ENCODE measurements around the gene RAB18.

Gene RAB18

DNA sequence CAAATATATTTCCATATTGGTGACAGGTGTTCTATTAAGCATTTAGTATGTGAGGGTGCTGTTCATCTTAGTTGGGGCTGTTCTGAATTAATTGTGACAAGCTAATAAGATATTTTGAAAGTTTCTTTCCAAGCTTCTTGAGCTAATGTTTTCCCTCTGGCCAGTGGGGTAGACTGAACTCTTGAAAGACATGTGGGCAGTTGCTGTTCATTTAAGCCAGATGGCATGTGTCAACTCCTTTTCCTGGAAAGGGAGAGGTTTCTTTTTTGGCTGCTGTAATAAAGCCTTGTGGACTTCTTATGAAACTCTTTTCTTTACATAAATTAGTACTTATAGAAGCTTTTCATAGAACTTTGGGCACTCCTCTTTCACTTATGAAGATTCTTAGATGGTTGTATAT is 21.7 kb downstream of the RAB18 start:
- TF ChIP-seq POLR2A (IDR thresholded peaks at IDR 0.05; ENCODE audit: low read depth, low read length) = no peak
- FAIRE-seq (peak; percentile 6), DNase-seq (ENCODE audit: insufficient read length, low spot score) (no peak)

DNA sequence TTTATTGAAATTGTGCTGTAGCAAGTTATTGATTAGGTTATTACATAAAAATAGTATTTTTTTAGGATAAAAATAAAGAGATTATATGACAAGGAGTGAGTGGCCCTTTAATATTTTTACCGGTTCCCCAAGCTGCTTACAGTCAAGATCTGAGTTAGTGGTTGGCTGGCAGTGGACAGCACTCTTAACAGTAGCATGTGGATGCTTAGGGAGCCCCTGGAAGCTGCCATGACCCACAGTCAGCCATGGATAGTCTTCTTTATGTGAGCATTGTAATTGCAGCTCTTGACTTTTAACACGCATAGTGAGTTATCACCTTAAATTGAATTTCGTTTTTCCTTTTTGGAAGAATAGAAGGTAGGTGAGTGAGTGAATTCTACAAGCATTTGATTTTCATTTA is 22.1 kb downstream of the RAB18 start:
- no peak for DNase-seq (ENCODE audit: insufficient read length, low spot score)
- FAIRE-seq = no peak
- no peak for TF ChIP-seq POLR2A (IDR thresholded peaks at IDR 0.05; ENCODE audit: low read depth, low read length)

DNA sequence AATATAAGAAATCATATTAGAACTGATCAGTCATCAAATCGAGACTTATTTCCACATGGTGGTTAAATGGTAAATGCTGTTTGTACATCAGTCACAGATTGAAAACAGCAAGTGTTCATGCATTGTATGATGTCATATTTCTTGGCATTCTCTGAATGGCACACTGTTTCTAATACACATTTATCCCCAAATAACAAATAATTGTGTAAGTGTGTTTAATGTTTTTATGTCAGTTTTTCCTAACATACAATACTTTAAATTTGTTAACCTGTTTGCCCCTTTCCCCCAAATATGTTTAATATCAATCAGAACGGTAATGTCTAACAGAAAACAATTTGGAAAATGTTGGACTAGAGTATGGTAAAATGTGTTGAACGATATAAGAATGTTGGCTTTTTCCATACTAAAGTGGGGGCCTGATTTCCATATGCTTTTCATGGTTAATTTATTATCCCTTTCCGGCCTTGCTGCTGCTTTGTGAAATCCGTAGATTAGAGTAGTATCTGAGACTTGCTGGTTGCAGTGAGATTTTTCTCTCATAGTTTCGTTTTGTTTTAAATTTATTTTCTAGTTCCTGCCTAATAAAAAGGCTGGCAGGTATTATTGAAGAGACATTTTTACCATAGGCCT is 23.7 kb downstream of the RAB18 start:
- DNase-seq (ENCODE audit: insufficient read length, low spot score) = no peak
- peak; percentile 68 for FAIRE-seq
- no peak for TF ChIP-seq POLR2A (IDR thresholded peaks at IDR 0.05; ENCODE audit: low read depth, low read length)

DNA sequence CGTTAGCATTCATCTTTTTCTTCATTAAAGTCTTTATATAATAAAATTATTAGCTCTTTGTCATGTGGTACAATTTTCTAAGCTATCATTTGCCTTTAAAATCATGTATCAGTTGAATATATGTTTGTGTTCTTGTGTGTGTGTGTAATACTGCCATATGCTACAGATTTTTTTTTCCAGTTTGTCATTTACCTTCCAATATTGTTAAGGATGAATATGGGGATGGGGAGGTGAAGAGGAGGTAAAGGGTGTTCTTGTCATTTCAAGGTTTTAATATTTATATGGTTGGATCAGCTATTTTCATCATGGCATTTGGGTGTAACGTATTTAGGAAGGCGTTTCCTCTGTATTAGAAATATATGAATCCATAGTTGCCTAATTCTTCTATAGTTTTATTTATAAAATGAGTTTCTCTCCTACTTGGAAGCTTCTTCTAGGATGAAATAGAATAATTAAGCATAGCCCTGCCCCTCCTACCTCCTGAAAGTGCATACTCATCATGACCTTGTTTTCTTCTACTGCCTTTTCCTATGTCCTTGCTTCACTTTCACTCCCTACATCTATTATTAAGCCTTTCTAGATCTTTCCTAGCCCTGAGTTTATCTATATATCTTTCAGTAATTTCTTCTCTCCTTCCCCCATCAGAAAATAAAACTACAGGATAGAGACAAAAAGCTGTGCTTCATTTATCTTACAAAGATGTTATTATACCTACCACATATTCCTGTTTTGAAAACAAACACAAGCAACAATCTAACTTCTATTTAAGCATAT is 25.1 kb downstream of the RAB18 start:
- TF ChIP-seq POLR2A (IDR thresholded peaks at IDR 0.05; ENCODE audit: low read depth, low read length) = no peak
- DNase-seq (ENCODE audit: insufficient read length, low spot score) (no peak), FAIRE-seq (no peak)

DNA sequence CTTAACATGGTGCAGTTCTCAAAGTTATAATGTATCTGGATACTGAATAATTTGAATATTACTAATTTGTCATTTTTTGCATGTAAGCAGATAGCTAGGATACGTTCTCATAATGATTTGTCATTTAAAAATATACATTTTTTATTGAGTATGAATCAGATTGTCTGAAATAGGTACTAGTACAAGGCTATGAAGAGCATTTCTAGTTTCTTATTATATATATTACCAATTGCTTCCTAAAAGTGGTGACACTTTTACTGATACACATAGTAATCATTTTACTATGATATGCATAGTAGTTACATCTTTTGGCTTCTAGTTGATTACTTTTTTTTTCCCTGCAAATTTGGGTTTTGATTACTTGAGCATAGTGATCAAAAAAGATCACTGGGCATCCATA is 26.4 kb downstream of the RAB18 start:
- FAIRE-seq = no peak

DNA sequence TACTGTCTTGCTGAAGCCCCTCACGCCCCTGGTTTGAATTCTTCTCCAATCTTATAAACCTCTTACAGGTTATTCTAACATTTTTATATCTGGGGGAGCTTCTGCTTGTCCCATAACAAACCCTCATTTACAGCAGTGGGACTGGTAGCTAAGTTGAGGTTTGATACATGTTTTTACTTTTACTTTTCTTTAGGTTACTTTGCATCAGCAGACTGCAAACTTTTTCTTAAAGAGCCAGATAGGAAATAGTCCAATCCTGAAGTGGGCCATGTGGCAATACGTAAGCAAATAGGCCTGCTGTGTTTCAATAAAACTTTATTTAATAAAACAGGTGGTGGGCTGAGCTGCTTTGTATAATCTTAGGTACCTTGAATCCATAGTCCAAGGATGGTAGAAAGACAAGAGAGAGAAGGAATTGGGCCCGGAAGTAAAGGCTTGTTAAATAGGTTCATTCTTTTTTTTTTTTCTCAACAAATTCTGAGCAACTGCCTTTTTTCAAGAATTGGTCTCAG is 27.3 kb downstream of the RAB18 start:
- no peak for TF ChIP-seq POLR2A (IDR thresholded peaks at IDR 0.05; ENCODE audit: low read depth, low read length)
- FAIRE-seq (no peak), DNase-seq (ENCODE audit: insufficient read length, low spot score) (no peak)

More for the DNA sequence above, 26.4 kb downstream of the RAB18 start:
- no peak for TF ChIP-seq POLR2A (IDR thresholded peaks at IDR 0.05; ENCODE audit: low read depth, low read length)
- DNase-seq (ENCODE audit: insufficient read length, low spot score) = no peak

DNA sequence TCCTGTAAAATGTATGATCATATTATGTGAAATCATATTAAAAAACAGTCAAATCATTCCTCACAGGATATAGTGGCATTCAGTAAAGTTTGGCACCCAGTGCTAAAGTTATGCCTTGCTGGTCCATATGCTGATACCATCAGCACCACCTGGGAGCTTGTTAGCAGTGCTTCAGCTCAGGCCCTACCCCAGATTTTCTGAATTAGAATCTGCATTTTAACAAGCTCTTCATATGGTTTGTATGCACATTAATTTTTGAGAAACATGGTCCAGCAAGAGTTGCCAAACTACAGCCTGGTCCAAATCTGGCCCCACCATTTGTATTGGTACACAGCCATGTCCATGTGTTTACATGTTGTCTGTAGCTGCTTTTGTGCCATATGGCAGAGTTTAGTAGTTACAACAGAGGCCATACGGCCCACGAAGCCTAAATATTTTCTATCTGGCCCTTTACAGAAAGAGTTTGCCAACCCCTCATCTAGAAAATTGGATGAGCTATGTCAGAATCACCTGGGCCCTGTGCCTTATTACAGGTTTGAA is 30.1 kb downstream of the RAB18 start:
- TF ChIP-seq POLR2A (IDR thresholded peaks at IDR 0.05; ENCODE audit: low read depth, low read length) = no peak
- DNase-seq (ENCODE audit: insufficient read length, low spot score) (no peak), FAIRE-seq (no peak)

DNA sequence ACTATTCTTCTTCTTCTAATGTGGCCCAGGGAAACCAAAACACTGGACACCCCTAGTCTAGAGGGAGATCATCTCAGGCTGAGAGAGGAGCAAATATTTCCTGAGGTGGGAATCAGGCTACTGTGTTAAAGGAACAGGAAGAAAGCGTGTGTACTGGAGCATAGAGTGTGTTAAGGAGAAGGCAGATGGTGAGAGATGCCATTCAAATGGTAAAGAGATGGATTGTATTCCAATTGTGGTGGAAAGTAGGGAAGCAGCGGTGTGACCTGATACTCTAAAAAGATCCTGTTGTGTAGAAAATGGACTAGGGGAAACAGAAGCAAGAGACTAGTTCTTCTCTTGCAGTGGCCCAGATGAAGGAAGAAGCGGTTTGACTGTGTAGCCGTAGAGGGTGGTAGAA is 31.2 kb downstream of the RAB18 start:
- FAIRE-seq = no peak
- no peak for TF ChIP-seq POLR2A (IDR thresholded peaks at IDR 0.05; ENCODE audit: low read depth, low read length)
- DNase-seq (ENCODE audit: insufficient read length, low spot score) = no peak

DNA sequence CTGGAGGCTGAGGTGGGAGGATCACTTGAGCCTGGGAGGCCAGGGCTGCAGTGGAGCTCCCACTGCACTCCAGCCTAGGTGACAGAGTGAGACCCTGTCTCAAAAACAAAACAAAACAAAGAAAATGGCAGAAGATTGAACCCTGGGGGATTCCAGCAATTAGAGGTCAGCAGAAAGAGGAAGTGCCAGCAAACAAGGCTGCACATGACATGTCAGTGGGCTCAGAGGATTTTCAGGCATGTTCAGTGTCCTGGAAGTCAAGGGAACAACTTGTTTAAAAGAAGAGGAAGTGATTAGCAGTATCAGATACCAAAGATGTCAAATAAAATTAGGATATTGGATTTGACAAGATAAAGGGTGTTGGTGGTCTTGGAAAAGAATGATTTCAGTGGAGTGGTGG is 32.3 kb downstream of the RAB18 start:
- DNase-seq (ENCODE audit: insufficient read length, low spot score) (no peak), FAIRE-seq (no peak)
- TF ChIP-seq POLR2A (IDR thresholded peaks at IDR 0.05; ENCODE audit: low read depth, low read length) = no peak

DNA sequence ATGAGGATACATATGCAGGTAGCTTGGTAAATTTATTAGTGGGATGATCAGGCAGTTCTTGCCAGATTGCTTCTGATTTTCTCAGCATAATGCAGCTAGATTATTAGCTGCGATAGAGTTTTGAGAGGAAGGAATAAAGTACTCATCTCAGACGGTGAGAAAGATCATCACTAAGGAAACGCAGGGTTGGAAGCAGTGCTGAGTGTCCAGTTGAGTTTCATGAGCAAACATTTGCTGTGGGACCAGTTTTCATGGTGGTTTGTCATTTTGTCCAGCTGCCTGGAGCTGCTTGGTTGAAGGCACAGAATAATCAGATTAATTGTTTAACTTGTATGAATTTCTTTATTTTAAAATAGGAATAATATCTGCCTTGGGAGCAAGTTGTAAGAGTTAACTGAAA is 33.1 kb downstream of the RAB18 start:
- no peak for TF ChIP-seq POLR2A (IDR thresholded peaks at IDR 0.05; ENCODE audit: low read depth, low read length)
- DNase-seq (ENCODE audit: insufficient read length, low spot score) (no peak), FAIRE-seq (no peak)

DNA sequence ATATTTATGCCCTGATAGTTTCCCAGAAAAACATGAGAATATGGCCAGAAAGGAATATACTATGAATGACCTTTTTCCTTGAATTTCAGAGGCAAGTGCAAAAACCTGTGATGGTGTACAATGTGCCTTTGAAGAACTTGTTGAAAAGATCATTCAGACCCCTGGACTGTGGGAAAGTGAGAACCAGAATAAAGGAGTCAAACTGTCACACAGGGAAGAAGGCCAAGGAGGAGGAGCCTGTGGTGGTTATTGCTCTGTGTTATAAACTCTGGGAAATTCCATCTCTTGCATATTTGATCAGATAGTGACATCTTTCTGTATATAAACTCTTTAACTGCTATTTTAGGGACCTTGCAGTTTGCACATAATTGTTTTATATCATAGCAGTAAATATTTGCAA is 33.7 kb downstream of the RAB18 start:
- DNase-seq (ENCODE audit: insufficient read length, low spot score) (no peak), FAIRE-seq (no peak)
- no peak for TF ChIP-seq POLR2A (IDR thresholded peaks at IDR 0.05; ENCODE audit: low read depth, low read length)

DNA sequence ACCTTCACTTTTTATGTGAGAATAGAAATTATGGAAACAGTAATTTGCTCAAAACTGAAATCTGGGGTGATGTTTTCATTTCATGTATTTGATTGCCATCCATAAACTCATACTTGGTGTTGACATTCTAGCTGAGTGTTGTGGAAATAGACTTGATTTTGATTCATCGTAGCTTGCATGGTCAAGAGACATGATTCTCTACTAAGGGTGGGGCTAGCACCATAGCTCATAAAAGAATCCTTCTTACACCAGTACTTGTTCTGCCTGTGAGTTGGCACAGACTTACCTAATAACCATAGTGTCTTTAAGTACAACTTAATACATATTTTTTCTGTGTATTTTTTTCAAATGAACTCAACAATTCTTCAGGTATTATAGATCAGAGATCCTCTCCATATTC is 36.6 kb downstream of the RAB18 start:
- FAIRE-seq = no peak
- no peak for DNase-seq (ENCODE audit: insufficient read length, low spot score)
- TF ChIP-seq POLR2A (IDR thresholded peaks at IDR 0.05; ENCODE audit: low read depth, low read length) = no peak

DNA sequence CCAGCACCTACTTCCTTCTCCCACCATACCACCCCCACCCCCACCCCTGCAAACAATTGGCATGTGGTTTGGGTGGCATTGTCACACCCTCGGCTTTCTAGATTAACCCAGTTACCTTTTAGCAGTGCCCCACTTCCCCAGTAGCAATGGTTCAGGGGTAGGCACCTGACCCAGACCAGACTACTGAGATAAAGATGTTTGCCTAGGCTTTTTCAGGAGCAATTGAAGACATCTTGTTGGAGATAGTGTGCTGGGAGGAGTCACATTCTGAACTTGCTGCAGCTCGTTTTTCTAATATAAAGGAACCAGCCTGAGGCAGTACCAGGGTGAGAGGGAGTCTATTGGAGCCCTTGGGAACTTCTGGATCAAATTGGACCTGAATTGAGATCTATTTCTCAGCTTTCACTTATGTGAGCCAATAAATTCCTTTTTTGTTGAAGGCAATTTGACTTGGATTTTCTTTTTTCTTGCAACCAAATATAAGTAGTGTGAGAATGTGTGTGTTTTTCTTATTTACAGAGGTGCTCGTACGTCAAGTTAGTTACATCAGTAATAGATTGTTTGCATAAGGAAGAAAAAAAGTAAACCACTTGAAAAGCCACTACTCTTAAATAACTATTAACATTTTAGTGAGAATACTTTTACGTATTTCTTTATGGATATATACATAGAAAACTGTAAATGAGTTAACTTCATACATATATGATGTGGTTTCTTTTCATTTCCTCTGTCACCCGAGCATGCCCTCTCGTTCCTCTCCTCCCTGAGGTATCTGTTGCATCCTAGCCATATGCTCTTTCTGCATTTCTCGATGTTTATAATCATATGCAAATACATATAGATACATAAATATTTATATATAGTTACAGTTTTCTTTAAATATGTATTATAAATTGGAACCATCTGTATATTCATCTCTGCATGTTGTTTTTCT is 38.0 kb downstream of the RAB18 start:
- FAIRE-seq (no peak), DNase-seq (ENCODE audit: insufficient read length, low spot score) (no peak)
- TF ChIP-seq POLR2A (IDR thresholded peaks at IDR 0.05; ENCODE audit: low read depth, low read length) = no peak

DNA sequence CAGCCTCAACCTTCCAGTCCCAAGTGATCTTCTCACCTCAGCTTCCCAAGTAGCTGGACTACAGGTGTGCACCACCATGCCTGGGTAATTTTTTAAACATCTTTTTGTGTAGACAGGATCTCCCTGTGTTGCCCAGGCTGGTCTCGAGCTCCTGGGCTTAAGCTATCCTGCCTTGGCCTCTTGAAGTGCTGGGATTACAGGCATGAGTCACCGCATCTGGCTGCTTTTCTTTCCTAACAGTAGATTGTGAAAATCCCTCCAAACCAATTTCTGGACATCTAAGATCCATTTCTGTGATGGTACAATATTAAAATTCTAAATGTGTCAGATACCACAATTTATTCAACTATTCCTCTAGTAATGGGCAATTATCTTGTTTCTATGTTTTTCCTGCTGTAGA is 38.7 kb downstream of the RAB18 start:
- FAIRE-seq = peak; percentile 66
- no peak for DNase-seq (ENCODE audit: insufficient read length, low spot score)
- TF ChIP-seq POLR2A (IDR thresholded peaks at IDR 0.05; ENCODE audit: low read depth, low read length) = no peak
